KMS-11 (cell line): Measurements from ENCODE around the gene TBCC.

Experiments
- H2AFZ ChIP-seq: fragments of 200-600 bp; sonication (generic); 2 replicates; pipeline ENCODE4 v1.6.1; 2016; ENCODE audit warnings: antibody characterized with exemption, mixed run types, low read depth
- H3K27ac ChIP-seq: fragments of 200-600 bp; sonication (generic); 2 replicates; pipeline ENCODE4 v1.6.1; 2016; ENCODE audit warnings: mild to moderate bottlenecking, mixed run types
- H3K27me3 ChIP-seq: fragments of 200-600 bp; sonication (generic); 2 replicates; pipeline ENCODE4 v1.6.1; 2017; ENCODE audit warnings: mild to moderate bottlenecking, low read depth, mixed run types, moderate library complexity; ENCODE audit not compliant: insufficient read depth
- H3K36me3 ChIP-seq: fragments of 200-600 bp; sonication (generic); 2 replicates; pipeline ENCODE4 v1.6.1; 2017; ENCODE audit warnings: mild to moderate bottlenecking, mixed run types; ENCODE audit not compliant: insufficient read depth
- H3K4me1 ChIP-seq: fragments of 200-600 bp; sonication (generic); 2 replicates; pipeline ENCODE4 v1.6.1; 2016; ENCODE audit warnings: mild to moderate bottlenecking, low read depth, mixed run types; ENCODE audit not compliant: poor library complexity, severe bottlenecking
- H3K4me2 ChIP-seq: fragments of 200-600 bp; sonication (generic); 2 replicates; pipeline ENCODE4 v1.7.0; 2016; ENCODE audit warnings: mild to moderate bottlenecking, mixed run types
- H3K4me3 ChIP-seq: fragments of 200-600 bp; sonication (generic); IDR thresholded peaks from 2 replicates; pipeline ENCODE4 v1.6.1; 2017; ENCODE audit warnings: low read depth, low read length, mixed read lengths; ENCODE audit not compliant: insufficient read depth
- H3K79me2 ChIP-seq: fragments of 200-600 bp; sonication (generic); 2 replicates; pipeline ENCODE4 v1.6.1; 2016; ENCODE audit warnings: low read depth, mixed run types; ENCODE audit not compliant: insufficient read depth
- H3K9ac ChIP-seq: fragments of 200-600 bp; sonication (generic); 2 replicates; pipeline ENCODE4 v1.6.1; 2016; ENCODE audit warnings: mild to moderate bottlenecking, mixed run types
- H4K20me1 ChIP-seq: fragments of 200-600 bp; sonication (generic); 2 replicates; pipeline ENCODE4 v1.6.1; 2016; ENCODE audit warnings: mild to moderate bottlenecking, mixed run types; ENCODE audit not compliant: insufficient read depth
- CTCF ChIP-seq: fragments of 200-600 bp; sonication (generic); conservative IDR thresholded peaks from 2 replicates; pipeline ENCODE4 v1.6.1; 2017; ENCODE audit warnings: low read depth, mild to moderate bottlenecking, antibody characterized with exemption, low read length, moderate library complexity, mixed read lengths

The TBCC gene

GRCh38 chr6:42696526-42697267 lies 49.2 kb downstream of the TBCC start:
- H3K36me3 ChIP-seq = no peaks in the 10 kb centered on the region; the same call in 1 of the 2 replicates
- no peak overlapping the region for H2AFZ ChIP-seq
- no peaks in the 10 kb centered on the region for H4K20me1 ChIP-seq
- H3K9ac ChIP-seq = no peak overlapping the region
- H3K27ac ChIP-seq = no peak overlapping the region
- no peaks in the 10 kb centered on the region for H3K4me1 ChIP-seq
- H3K4me2 ChIP-seq = no peak overlapping the region
- no peak overlapping the region for H3K4me3 ChIP-seq
- no peaks in the 10 kb centered on the region for H3K79me2 ChIP-seq
- H3K27me3 ChIP-seq = no peaks in the 10 kb centered on the region
- no peak for TF ChIP-seq CTCF

- Histone ChIP-seq H3K27me3 (no peaks in the 10 kb centered on the region), H3K9ac (no peak overlapping the region), H4K20me1 (no peaks in the 10 kb centered on the region), H3K4me2 (no peak overlapping the region), H3K27ac (no peak overlapping the region), H3K4me3 (no peak overlapping the region), H2AFZ (no peak overlapping the region), H3K36me3 (no peaks in the 10 kb centered on the region; the same call in 1 of the 2 replicates), H3K79me2 (no peaks in the 10 kb centered on the region), H3K4me1 (no peaks in the 10 kb centered on the region)
- TF ChIP-seq CTCF = no peak
Observed at GRCh38 chr6:42694586-42694985, 51.3 kb downstream of the TBCC start.
